Measurements from ENCODE around the gene ALKBH5. TPM values are rescaled to one million over a fixed set of nuclear protein-coding genes. Genes with fewer than 3 reads are reported as not detected.

ALKBH5 gene
- total RNA-seq, 1 donor from 2014 or later: 92.6 TPM

DNA sequence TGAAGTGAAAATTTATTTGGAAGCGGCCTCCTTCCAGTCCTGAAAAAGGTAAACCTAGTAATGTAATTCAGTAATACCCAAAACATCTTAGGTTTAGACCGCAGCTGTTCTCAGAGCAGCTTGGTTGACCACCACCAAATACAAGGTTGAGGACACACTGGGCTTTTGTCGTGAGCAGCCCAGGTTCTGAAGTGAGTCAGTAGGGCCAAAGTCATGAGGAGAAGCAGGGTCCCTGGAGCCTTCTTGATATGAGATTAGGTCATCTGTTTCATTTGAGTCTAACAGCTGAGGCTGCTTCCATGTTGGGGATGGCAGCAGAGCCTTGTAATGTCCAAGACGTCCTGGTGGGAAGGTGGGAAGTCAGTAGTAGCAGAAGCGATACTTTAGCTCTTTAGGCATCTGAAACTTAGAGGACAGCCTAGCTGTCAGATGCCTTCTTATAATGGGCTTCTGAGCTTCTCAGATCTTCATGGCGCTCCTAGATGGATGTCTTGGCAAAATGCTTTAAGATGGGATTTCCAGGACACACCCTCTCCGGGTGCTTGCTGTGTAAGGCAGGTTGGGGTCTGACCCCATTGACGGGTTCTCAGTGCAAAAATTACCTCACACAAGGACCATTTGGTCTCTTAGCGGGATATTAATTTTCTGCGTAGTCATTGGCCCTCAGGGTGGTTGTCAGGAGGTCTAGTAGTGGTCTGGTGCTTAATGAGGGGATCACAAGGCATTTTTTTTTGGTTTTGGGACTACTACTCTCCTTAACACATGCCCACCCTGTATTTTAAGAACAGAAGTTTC is 2.4 kb downstream of the ALKBH5 start:
- H4K20me1 ChIP-seq (ENCODE audit: insufficient read depth, low read length): peaks cover 66% of the 10 kb centered on the region
- H3K4me3 ChIP-seq (ENCODE audit: insufficient read depth, low read depth, low read length): peak overlapping the region; percentile 71
- H3K4me2 ChIP-seq (ENCODE audit: low read length): peak overlapping the region; percentile 92
- peak overlapping the region; percentile 95 for H3K4me3 Mint-ChIP-seq (ENCODE audit: unreplicated experiment)
- TF ChIP-seq EZH2 (IDR thresholded peaks at IDR 0.05; ENCODE audit: insufficient read depth, low read length): no peak
- TF ChIP-seq, protein P1, sequence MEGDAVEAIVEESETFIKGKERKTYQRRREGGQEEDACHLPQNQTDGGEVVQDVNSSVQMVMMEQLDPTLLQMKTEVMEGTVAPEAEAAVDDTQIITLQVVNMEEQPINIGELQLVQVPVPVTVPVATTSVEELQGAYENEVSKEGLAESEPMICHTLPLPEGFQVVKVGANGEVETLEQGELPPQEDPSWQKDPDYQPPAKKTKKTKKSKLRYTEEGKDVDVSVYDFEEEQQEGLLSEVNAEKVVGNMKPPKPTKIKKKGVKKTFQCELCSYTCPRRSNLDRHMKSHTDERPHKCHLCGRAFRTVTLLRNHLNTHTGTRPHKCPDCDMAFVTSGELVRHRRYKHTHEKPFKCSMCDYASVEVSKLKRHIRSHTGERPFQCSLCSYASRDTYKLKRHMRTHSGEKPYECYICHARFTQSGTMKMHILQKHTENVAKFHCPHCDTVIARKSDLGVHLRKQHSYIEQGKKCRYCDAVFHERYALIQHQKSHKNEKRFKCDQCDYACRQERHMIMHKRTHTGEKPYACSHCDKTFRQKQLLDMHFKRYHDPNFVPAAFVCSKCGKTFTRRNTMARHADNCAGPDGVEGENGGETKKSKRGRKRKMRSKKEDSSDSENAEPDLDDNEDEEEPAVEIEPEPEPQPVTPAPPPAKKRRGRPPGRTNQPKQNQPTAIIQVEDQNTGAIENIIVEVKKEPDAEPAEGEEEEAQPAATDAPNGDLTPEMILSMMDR (IDR thresholded peaks at IDR 0.05; ENCODE audit: insufficient read depth, low read depth, low read length): no peak
- no peak overlapping the region for H2AFZ ChIP-seq (ENCODE audit: low read depth, low read length)
- DNase-seq (ENCODE audit: low read depth): peak; percentile 14
- FAIRE-seq: no peak
- H3K9me3 ChIP-seq (ENCODE audit: insufficient read depth, low read depth, low read length): no peaks in the 10 kb centered on the region
- H3K9me3 Mint-ChIP-seq (ENCODE audit: unreplicated experiment): no peaks in the 10 kb centered on the region
- peak overlapping the region; percentile 87 for H3K9ac ChIP-seq (ENCODE audit: low read length)
- H3K27me3 ChIP-seq (ENCODE audit: insufficient read depth, low read length): no peaks in the 10 kb centered on the region
- H3K27me3 Mint-ChIP-seq (ENCODE audit: low read depth, unreplicated experiment): no peaks in the 10 kb centered on the region
- peaks cover 51% of the 10 kb centered on the region for H3K4me1 ChIP-seq (ENCODE audit: insufficient read depth, low read length)
- H3K27ac Mint-ChIP-seq (ENCODE audit: unreplicated experiment): peak overlapping the region; percentile 84
- H3K27ac ChIP-seq (ENCODE audit: low read depth, low read length): peak overlapping the region; percentile 94
- H3K4me1 Mint-ChIP-seq (ENCODE audit: low read depth, unreplicated experiment): peaks cover 36% of the 10 kb centered on the region
- peaks cover 4% of the 10 kb centered on the region for H3K36me3 ChIP-seq (ENCODE audit: insufficient read depth, low read length)
- H3K79me2 ChIP-seq (ENCODE audit: insufficient read depth, low read length): peaks cover 73% of the 10 kb centered on the region
- peaks cover 7% of the 10 kb centered on the region for H3K36me3 Mint-ChIP-seq (ENCODE audit: low read depth, unreplicated experiment)

DNA sequence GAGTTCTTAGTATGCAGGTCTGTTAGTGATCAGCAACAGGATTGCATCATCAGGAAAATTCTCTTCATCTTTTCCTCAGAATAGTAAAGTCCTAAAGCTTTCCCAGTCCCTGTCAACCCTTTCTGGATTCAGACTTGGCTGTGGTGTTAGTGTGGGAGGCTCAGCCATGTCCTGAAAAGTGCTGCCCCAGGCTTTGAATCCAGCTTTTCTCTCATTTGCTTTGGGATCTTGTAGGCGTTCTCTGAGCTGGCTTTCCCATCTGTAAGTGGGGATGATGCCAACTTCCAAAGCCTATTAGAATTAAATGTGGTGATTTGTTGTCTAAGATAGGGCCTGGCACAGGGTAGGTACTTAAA is 3.0 kb downstream of the ALKBH5 start:
- peak overlapping the region; percentile 71 for H3K4me3 ChIP-seq (ENCODE audit: insufficient read depth, low read depth, low read length)
- DNase-seq (ENCODE audit: low read depth) (peak; percentile 46), FAIRE-seq (no peak)
- Mint-ChIP-seq H3K27me3 (ENCODE audit: low read depth, unreplicated experiment) (no peaks in the 10 kb centered on the region), H3K27ac (ENCODE audit: unreplicated experiment) (peak overlapping the region; percentile 73), H3K9me3 (ENCODE audit: unreplicated experiment) (no peaks in the 10 kb centered on the region), H3K36me3 (ENCODE audit: low read depth, unreplicated experiment) (peaks cover 7% of the 10 kb centered on the region), H3K4me1 (ENCODE audit: low read depth, unreplicated experiment) (peaks cover 42% of the 10 kb centered on the region), H3K4me3 (ENCODE audit: unreplicated experiment) (peak overlapping the region; percentile 95)
- H3K9me3 ChIP-seq (ENCODE audit: insufficient read depth, low read depth, low read length): no peaks in the 10 kb centered on the region
- no peak overlapping the region for H2AFZ ChIP-seq (ENCODE audit: low read depth, low read length)
- no peaks in the 10 kb centered on the region for H3K27me3 ChIP-seq (ENCODE audit: insufficient read depth, low read length)
- peaks cover 47% of the 10 kb centered on the region for H3K4me1 ChIP-seq (ENCODE audit: insufficient read depth, low read length)
- peaks cover 4% of the 10 kb centered on the region for H3K36me3 ChIP-seq (ENCODE audit: insufficient read depth, low read length)
- peaks cover 72% of the 10 kb centered on the region for H4K20me1 ChIP-seq (ENCODE audit: insufficient read depth, low read length)
- peak overlapping the region; percentile 92 for H3K4me2 ChIP-seq (ENCODE audit: low read length)
- peak overlapping the region; percentile 87 for H3K9ac ChIP-seq (ENCODE audit: low read length)
- peaks cover 79% of the 10 kb centered on the region for H3K79me2 ChIP-seq (ENCODE audit: insufficient read depth, low read length)
- TF ChIP-seq, protein P1 (IDR thresholded peaks at IDR 0.05; ENCODE audit: insufficient read depth, low read depth, low read length): no peak
- no peak for TF ChIP-seq EZH2 (IDR thresholded peaks at IDR 0.05; ENCODE audit: insufficient read depth, low read length)
- peak overlapping the region; percentile 30 for H3K27ac ChIP-seq (ENCODE audit: low read depth, low read length)

GRCh38 chr17:18187226-18187625 is 3.6 kb downstream of the ALKBH5 start:
- H3K9ac ChIP-seq (ENCODE audit: low read length): peak overlapping the region; percentile 87
- no peak for FAIRE-seq
- peaks cover 78% of the 10 kb centered on the region for H4K20me1 ChIP-seq (ENCODE audit: insufficient read depth, low read length)
- no peaks in the 10 kb centered on the region for H3K27me3 Mint-ChIP-seq (ENCODE audit: low read depth, unreplicated experiment)
- H3K4me2 ChIP-seq (ENCODE audit: low read length): peak overlapping the region; percentile 92
- H3K9me3 Mint-ChIP-seq (ENCODE audit: unreplicated experiment): no peaks in the 10 kb centered on the region
- peak overlapping the region; percentile 71 for H3K4me3 ChIP-seq (ENCODE audit: insufficient read depth, low read depth, low read length)
- H3K4me3 Mint-ChIP-seq (ENCODE audit: unreplicated experiment): peak overlapping the region; percentile 95
- H3K27me3 ChIP-seq (ENCODE audit: insufficient read depth, low read length): no peaks in the 10 kb centered on the region
- peaks cover 39% of the 10 kb centered on the region for H3K4me1 Mint-ChIP-seq (ENCODE audit: low read depth, unreplicated experiment)
- peak; percentile 18 for DNase-seq (ENCODE audit: low read depth)
- H3K9me3 ChIP-seq (ENCODE audit: insufficient read depth, low read depth, low read length): no peaks in the 10 kb centered on the region
- peaks cover 85% of the 10 kb centered on the region for H3K79me2 ChIP-seq (ENCODE audit: insufficient read depth, low read length)
- peaks cover 9% of the 10 kb centered on the region for H3K36me3 Mint-ChIP-seq (ENCODE audit: low read depth, unreplicated experiment)
- H3K27ac Mint-ChIP-seq (ENCODE audit: unreplicated experiment): no peak overlapping the region
- no peak overlapping the region for H2AFZ ChIP-seq (ENCODE audit: low read depth, low read length)
- peak overlapping the region; percentile 30 for H3K27ac ChIP-seq (ENCODE audit: low read depth, low read length)
- H3K36me3 ChIP-seq (ENCODE audit: insufficient read depth, low read length): peaks cover 4% of the 10 kb centered on the region
- H3K4me1 ChIP-seq (ENCODE audit: insufficient read depth, low read length): peaks cover 47% of the 10 kb centered on the region
- TF ChIP-seq, protein P1 (IDR thresholded peaks at IDR 0.05; ENCODE audit: insufficient read depth, low read depth, low read length): no peak
- TF ChIP-seq EZH2 (IDR thresholded peaks at IDR 0.05; ENCODE audit: insufficient read depth, low read length): no peak
